ENCODE results near the gene MAGOHB. TPM values are rescaled to one million over a fixed set of nuclear protein-coding genes. Genes with fewer than 3 reads are reported as not detected.
A peak's percentile ranks its signal among the peaks of the same experiment; 100 is the strongest.
"Not testable (repeated sequence)": the region's sequence is repeated elsewhere in the genome, so short reads cannot be mapped to it uniquely, and the experiment has no call there.

Gene MAGOHB
- total RNA-seq, 1 experiment from 2014 or later: 47.0 TPM

DNA sequence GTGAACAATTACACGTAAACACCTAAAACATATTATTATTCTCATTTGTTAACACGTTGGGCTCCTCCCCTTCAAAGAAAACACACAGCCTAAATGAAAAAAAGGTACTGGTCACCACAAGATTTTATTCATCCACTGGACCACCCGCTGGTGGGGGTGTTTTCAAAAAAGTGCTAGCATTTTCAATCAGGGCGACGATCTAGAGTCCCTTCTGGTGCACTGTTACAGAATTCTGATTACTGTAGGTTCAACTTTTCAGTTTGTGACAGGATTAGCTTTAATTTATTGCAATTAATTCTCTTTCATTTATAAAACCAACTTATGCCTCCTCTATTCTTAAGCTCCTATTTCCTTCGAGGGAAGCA, 443 bp downstream of the MAGOHB start:
- peak; percentile 16 for DNase-seq (ENCODE audit: low read depth)

DNA sequence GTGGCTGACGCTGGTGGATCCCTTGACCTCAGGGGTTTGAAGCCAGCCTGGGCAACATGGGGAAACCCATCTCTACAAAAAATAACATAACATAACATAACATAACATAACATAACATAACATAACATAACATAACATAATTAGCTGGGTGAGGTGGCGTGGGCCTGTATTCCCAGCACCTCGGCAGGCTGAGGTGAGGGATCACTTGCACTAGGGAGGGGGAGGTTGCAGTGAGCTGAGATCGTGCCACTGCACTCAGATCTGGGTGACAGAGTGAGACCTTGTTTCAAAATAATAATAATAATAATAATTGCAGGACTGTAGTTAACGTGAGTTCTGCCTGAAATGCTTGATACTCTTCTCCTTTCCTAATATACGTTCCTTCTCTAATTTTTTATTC, 1.3 kb downstream of the MAGOHB start:
- DNase-seq (ENCODE audit: low read depth): no peak

GRCh38 chr12:10611258-10611657, 2.2 kb downstream of the MAGOHB start:
- DNase-seq (ENCODE audit: low read depth): not testable (repeated sequence)

DNA sequence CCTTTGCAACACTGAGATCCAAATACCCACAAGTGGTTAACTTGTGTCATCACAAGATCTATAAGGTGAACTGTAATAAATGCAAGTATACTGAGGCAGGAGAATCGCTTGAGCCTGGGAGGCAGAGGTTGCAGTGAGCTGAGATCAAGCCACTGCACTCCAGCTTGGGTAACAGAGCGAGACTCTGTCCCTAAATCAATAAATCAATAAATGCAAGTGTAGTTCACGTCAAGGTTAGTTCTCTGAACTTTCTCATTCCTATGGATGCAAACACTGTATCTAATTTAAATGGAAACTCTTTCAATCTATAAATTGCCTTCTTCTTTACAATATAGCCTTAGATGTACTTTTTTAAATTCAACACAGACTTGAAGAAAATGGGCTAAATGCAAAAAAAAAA, 3.2 kb downstream of the MAGOHB start:
- DNase-seq (ENCODE audit: low read depth): no peak

DNA sequence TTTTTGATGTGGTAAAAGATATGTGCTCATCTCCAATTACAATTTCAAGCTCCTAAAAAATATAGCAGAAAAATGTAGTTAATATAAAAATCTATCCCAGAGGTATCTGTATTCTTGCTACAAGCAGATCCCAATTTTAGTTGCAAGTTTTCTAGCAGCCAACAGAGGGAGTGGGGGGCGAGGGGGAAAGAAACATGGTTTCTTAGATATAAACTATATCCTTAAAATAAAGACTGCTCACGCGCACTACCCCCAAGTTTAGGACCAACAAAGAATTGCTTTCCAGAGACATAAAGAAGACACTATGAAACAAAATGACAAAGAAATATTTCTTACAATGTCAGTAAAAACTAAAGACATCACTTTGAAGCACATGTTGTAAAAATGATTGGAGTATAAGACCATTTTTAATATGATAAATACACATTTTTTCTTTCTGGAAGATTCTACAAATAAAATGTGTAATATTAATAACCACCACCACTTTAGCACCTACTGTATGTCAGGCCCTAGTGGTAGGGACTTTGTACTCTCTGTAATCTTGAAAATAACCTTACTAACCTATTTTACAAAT, 5.4 kb downstream of the MAGOHB start:
- DNase-seq (ENCODE audit: low read depth): peak; percentile 25

DNA sequence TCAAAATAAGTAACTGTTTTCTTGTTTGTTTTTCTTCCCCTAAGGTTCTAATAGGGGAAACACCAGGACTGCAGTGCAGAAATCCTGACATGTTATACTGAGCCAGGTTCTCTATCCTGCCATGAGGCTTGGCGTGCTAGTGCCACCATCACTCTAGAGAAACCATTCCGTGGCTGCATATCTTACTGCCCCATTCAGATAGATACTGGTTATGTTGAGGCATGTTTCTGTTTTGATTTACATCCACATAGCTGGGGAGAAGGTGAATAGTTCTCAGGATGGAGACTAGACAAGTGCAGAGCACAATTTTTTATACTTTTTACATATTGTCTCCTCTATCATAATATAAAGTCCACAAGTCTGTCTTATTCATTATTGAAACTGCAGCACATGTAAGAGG, 11.5 kb downstream of the MAGOHB start:
- DNase-seq (ENCODE audit: low read depth): no peak

- no peak for DNase-seq (ENCODE audit: low read depth)
Measured at GRCh38 chr12:10600988-10601387, 12.4 kb downstream of the MAGOHB start.

- DNase-seq (ENCODE audit: low read depth): no peak
Measured at GRCh38 chr12:10595881-10596280, 17.5 kb downstream of the MAGOHB start.

- peak; percentile 94 for DNase-seq (ENCODE audit: low read depth)
Measured at GRCh38 chr12:10590966-10591365, 22.4 kb downstream of the MAGOHB start.

DNA sequence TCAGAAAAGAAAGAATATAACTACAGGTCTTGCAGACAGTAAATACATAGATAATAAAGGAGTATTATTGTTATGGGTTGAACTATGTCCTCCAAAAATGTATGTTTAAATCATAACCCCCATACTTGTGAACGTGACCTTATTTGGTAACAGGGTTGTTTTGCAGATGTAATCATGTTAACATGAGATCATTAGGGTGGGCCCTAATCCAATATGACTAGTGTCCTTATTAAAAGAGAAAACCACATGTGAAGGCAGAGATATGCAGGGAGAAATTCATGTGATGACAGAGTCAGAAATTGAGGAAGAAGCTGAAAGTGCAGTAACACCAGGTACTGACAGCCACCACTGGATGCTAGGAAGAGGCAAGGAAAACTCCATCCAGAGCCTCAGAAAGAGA, 29.0 kb downstream of the MAGOHB start:
- DNase-seq (ENCODE audit: low read depth): no peak

DNA sequence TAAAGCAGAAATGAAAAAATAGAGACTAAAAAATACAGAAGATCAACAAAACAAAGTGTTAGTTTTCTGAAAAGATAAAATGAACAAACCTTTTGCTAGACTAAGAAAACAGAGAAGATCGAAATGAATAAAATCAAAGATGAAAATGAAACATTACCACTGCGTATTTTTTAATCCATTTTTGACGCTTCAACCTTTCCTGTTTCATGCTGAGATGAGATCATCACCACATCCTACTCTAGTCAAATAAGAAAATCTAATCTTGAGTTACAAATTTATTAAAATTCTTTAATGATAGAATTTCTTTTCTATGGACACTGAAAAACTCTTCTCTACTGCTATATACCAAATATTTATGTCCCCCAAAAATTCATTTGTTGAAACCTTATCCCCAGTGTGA, 30.7 kb downstream of the MAGOHB start:
- no peak for DNase-seq (ENCODE audit: low read depth)

DNA sequence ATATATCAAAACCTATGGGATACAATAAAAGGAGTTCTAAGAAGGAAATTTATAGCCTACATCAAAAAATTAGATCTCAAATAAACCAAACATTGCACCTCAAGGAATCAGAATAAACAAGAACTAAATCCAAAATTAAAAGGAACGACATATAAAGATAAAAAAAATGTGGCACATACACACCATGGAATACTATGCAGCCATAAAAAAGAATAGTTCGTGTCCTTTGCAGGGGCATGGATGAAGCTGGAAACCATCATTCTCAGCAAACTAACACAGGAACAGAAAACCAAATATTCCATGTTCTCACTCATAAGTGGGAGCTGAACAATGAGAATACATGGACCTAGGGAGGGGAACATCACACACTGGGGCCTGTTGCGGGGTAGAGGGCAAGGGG, 31.3 kb downstream of the MAGOHB start:
- DNase-seq (ENCODE audit: low read depth): not testable (repeated sequence)

- DNase-seq (ENCODE audit: low read depth): no peak
Measured at GRCh38 chr12:10574307-10574706, 39.1 kb downstream of the MAGOHB start.

- DNase-seq (ENCODE audit: low read depth): peak; percentile 76
Measured at GRCh38 chr12:10572021-10572490, 41.4 kb downstream of the MAGOHB start.

DNA sequence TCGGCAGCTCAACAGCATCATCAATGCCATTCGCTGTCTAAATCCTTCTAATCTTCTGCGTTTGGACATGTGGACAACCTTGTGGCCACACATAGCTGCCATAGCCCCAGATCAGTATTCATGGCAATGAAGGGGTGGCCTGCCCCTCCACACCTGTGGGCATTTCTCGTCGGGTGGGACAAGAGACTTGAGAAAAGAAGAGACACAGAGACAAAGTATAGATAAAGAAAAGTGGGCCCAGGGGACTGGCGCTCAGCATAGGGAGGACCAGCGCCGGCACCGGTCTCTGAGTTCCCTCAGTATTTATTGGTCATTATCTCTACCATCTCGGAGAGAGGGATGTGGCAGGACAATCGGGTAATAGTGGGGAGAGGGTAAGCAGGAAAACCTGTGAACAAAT, 42.3 kb downstream of the MAGOHB start:
- DNase-seq (ENCODE audit: low read depth): no peak

DNA sequence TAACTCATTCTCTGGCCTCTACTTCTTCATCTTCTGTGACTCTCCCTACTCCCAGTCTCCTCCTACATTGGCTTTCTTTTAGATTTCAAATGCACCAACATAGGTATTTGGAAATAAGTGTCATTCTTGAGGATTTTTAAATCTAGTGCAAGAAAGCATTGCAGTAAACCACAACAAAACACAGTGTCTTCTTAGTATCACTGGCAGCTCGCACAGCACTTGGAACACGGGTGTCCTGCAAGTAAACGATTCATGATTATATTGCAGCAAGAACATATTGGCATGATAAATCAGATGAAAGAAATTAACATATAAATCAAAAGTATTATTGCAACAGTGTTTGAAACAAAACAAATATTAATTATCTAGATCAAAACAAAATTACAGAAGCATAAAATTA, 45.6 kb downstream of the MAGOHB start:
- no peak for DNase-seq (ENCODE audit: low read depth)

- DNase-seq (ENCODE audit: low read depth): no peak
Measured at GRCh38 chr12:10563966-10564365, 49.4 kb downstream of the MAGOHB start.

DNA sequence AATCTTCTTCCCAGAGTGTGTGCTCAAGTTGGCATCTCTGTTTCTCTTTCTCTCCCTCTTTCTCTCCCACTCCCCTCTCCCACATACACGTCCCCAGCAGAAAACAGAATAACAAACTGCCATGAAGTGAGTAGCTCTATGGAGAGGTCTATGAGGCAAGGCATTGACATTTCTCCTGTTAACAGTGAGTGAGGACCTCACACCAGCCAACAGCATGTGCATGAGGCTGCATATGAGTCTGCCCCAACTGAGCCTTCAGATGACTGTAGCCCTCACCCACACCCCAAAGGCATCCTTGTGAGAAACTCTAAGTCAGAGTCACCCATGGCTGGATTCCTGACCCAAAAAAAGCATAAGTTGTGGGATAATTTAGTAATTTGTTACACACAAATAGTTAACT, 50.4 kb downstream of the MAGOHB start:
- peak; percentile 3 for DNase-seq (ENCODE audit: low read depth)

DNA sequence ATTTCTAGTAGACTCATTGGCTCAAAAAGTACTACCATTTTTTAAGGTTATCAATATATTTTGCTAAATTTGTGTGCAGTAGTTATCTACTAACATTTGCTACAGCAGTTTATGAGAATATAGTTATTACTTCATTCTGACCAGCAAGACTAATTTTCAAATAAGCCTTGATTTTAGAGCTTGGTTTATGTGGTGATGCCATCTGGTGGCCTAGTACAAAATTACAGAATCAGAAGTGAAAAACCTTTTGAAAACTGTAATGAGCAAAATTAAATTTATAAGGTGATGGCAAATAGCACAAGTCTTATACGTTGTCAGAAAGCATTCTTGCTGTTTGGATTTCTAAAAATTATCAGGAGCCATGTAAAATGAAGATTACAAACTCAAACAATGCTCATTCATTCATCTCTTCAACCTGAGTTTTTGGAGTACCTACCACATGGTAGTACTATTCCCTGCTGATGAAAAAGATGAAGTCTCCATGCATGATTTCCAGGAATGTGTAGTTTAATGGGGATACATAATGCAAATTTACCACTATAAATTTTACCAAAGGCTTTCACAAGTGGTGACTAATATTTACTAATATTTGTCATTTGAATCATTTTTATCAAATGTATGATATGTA, 51.0 kb downstream of the MAGOHB start:
- DNase-seq (ENCODE audit: low read depth): peak; percentile 46

- no peak for DNase-seq (ENCODE audit: low read depth)
Measured at GRCh38 chr12:10559244-10559643, 54.2 kb downstream of the MAGOHB start.

DNA sequence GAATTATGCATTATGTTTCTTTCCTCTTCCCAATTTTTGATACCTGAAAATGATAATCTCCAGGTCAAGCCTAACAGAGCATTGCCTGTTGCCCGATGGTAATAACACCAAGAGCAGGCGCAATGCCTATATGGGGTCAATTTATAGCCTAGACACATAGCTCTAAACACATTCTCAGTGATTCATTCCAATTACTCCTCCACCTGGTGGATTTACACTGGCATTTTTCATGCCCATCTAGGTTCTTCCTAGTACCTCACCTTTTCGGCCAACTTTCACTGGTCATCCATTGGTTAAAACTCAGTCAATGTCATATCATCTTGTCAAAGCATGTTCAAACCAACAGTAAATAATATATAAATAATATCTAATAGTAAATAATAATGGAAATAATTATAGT, 54.6 kb downstream of the MAGOHB start:
- no peak for DNase-seq (ENCODE audit: low read depth)

DNA sequence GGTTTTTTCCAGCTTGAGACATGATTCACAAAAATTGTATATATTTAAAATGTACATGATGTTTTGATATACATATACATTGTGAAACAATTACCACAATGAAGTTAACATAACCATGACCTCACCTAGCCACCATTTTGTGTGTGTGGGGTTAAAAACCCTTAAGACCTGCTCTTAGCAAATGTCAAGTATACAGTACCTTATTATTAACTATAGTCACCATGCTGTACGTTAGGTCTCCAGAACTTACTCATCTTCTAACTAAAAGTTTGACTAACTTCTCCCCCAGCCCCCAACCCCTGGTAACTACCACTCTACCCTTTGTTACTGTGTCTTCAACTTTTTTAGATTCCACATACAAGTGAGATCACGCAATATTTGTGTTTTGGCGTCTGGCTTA, 55.1 kb downstream of the MAGOHB start:
- no peak for DNase-seq (ENCODE audit: low read depth)

DNA sequence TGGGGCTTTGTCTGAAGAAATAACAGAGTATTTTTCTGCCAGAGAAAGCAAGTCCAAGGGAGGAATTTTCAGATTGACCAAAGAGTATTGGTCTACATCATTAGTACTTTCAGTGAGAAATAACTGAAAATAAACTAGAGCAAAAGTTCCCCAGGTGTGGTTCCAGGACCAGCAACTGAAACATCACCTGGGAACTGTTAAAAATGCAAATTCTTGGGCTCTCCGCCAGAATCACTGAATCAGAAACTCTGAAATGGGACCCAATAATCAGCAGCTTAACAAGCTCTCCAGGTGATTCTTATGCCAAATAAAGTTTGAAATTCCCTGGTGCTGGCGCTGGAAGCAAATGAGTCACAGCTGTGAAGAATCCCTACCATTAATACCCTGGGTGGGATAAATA, 55.6 kb downstream of the MAGOHB start:
- no peak for DNase-seq (ENCODE audit: low read depth)

- DNase-seq (ENCODE audit: low read depth): no peak
Measured at GRCh38 chr12:10557329-10557728, 56.1 kb downstream of the MAGOHB start.
